NCI-H1694 treated with DMSO at 0.1 percent for 48 hours (cell line): Measurements from ENCODE around the gene MBD5.
"Not testable (repeated sequence)": the region's sequence is repeated elsewhere in the genome, so short reads cannot be mapped to it uniquely, and the experiment has no call there.

Experiments used
- DNase-seq: peaks from one replicate; lab custom pipeline; 2025; lab: John Stamatoyannopoulos, UW

MBD5 gene

GRCh38 chr2:148524519-148524919 lies 503.6 kb downstream of the MBD5 start:
- no peak for DNase-seq

- no peak for DNase-seq
Measured at GRCh38 chr2:148525130-148525529, 504.2 kb downstream of the MBD5 start.

- no peak for DNase-seq
Measured at GRCh38 chr2:148526509-148527346, 505.8 kb downstream of the MBD5 start.

- no peak for DNase-seq
Measured at GRCh38 chr2:148527488-148528340, 506.8 kb downstream of the MBD5 start.

- DNase-seq: no peak
Measured at GRCh38 chr2:148528356-148529064, 507.6 kb downstream of the MBD5 start.

GRCh38 chr2:148529745-148530144 lies 508.9 kb downstream of the MBD5 start:
- DNase-seq: no peak

GRCh38 chr2:148530350-148530749 lies 509.5 kb downstream of the MBD5 start:
- no peak for DNase-seq

- no peak for DNase-seq
Measured at GRCh38 chr2:148531235-148531634, 510.3 kb downstream of the MBD5 start.

- DNase-seq: no peak
Measured at GRCh38 chr2:148531669-148532428, 511.0 kb downstream of the MBD5 start.

- no peak for DNase-seq
Measured at GRCh38 chr2:148533004-148533403, 512.1 kb downstream of the MBD5 start.

GRCh38 chr2:148533685-148534084 lies 512.8 kb downstream of the MBD5 start:
- DNase-seq: no peak

GRCh38 chr2:148534416-148535204 lies 513.7 kb downstream of the MBD5 start:
- no peak for DNase-seq

GRCh38 chr2:148538375-148538774 lies 517.5 kb downstream of the MBD5 start:
- DNase-seq: no peak

- DNase-seq: no peak
Measured at GRCh38 chr2:148540022-148540421, 519.1 kb downstream of the MBD5 start.

- no peak for DNase-seq
Measured at GRCh38 chr2:148541792-148542191, 520.9 kb downstream of the MBD5 start.

- no peak for DNase-seq
Measured at GRCh38 chr2:148542614-148543013, 521.7 kb downstream of the MBD5 start.

GRCh38 chr2:148543088-148543540 lies 522.2 kb downstream of the MBD5 start:
- not testable (repeated sequence) for DNase-seq

GRCh38 chr2:148545390-148546256 lies 524.7 kb downstream of the MBD5 start:
- DNase-seq: no peak

- DNase-seq: no peak
Measured at GRCh38 chr2:148546270-148546669, 525.4 kb downstream of the MBD5 start.
